ENCODE data around the gene LZTS3.
A peak's percentile ranks its signal among the peaks of the same experiment; 100 is the strongest.
"Not testable (repeated sequence)": the region's sequence is repeated elsewhere in the genome, so short reads cannot be mapped to it uniquely, and the experiment has no call there.

LZTS3 gene

GRCh38 chr20:3172933-3173609, at the start of gene LZTS3:
TSS of gene LZTS3 (minus strand) at chr20:3173549. CDS start at chr20:3167163, 6,386 bp downstream.
- peak; percentile 15 for DNase-seq

GRCh38 chr20:3221398-3222226, 48.3 kb upstream of the LZTS3 start:
- DNase-seq: no peak

GRCh38 chr20:3218307-3218988, 45.1 kb upstream of the LZTS3 start:
- DNase-seq: no peak

- DNase-seq: not testable (repeated sequence)
These were observed 42.1 kb upstream of the LZTS3 start for GRCh38 chr20:3215359-3215917.

GRCh38 chr20:3213226-3213625, 39.9 kb upstream of the LZTS3 start:
- no peak for DNase-seq

- no peak for DNase-seq
These were observed 37.0 kb upstream of the LZTS3 start for GRCh38 chr20:3210346-3210745.

- no peak for DNase-seq
These were observed 36.6 kb upstream of the LZTS3 start for GRCh38 chr20:3209946-3210317.

GRCh38 chr20:3209257-3209945, 36.1 kb upstream of the LZTS3 start, which contains the start of gene ITPA:
TSS of gene ITPA (plus strand) at chr20:3209498. CDS start at chr20:3209552, 54 bp downstream.
- peak; percentile 42 for DNase-seq

GRCh38 chr20:3208786-3209256, 35.5 kb upstream of the LZTS3 start:
- peak; percentile 37 for DNase-seq

GRCh38 chr20:3204124-3204794, 30.9 kb upstream of the LZTS3 start, which contains the start of gene DDRGK1:
TSS of gene DDRGK1 (minus strand) at chr20:3204682. CDS start at chr20:3204627, 55 bp downstream.
- DNase-seq: peak; percentile 83

- DNase-seq: peak; percentile 6
These were observed 30.2 kb upstream of the LZTS3 start for GRCh38 chr20:3203315-3204123.

GRCh38 chr20:3202965-3203314, 29.6 kb upstream of the LZTS3 start:
- DNase-seq: no peak

- no peak for DNase-seq
These were observed 26.8 kb upstream of the LZTS3 start for GRCh38 chr20:3199976-3200755.

- no peak for DNase-seq
These were observed 25.9 kb upstream of the LZTS3 start for GRCh38 chr20:3199206-3199605.

GRCh38 chr20:3195590-3196237, 22.4 kb upstream of the LZTS3 start:
- DNase-seq: no peak

- DNase-seq: no peak
These were observed 21.4 kb upstream of the LZTS3 start for GRCh38 chr20:3194617-3195280.

- DNase-seq: no peak
These were observed 20.7 kb upstream of the LZTS3 start for GRCh38 chr20:3193806-3194616.

Measured in MV-4-11 (cell line).